GM19397 (cell line): ENCODE data around the gene CDK15.

Experiments used
- ATAC-seq: cut with Tn5 transposase; IDR thresholded peaks from one replicate; pipeline ENCODE4 v1.9.1; 2021; ENCODE audit warnings: mild to moderate bottlenecking, moderate library complexity; ENCODE audit not compliant: unreplicated experiment

Gene CDK15

DNA sequence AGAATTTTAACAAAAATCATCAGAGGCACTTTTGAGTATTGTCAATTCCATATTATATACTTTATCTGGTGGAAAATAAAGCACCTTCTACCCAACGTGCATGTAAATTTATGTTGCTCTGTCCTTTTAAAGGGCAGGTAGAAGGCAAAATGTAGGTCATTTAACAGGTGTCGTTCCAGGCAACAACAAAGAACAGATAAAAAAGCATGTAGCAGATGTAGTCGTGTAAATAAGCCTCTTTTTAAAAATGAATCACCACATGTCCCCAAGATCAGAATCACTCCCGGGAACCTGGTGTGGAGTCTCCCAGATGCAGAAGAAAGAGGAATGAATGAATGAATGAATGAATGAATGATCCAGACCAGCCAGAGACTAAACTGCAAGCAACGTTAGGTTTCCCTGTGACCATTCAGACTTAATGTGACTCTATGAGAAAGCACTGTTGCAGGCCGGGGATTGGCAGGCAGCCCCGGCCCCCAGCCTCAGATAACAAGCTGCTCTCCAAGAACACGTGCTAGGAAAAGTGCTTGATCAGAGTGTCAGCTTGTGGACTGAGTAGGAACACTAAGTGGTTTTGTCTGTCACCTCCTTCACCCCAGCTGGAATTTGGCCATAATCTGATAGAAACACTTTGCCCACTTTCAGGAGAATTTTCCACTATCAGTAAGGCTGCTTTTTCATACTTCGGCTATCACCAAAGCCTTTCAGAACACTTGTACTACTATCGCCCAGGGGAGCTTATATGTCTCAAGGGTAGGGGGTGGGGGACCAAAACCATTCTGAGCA, 100.6 kb downstream of the CDK15 start:
- no peak for ATAC-seq

- no peak for ATAC-seq
Observed at GRCh38 chr2:201907563-201907881, 101.2 kb downstream of the CDK15 start.

DNA sequence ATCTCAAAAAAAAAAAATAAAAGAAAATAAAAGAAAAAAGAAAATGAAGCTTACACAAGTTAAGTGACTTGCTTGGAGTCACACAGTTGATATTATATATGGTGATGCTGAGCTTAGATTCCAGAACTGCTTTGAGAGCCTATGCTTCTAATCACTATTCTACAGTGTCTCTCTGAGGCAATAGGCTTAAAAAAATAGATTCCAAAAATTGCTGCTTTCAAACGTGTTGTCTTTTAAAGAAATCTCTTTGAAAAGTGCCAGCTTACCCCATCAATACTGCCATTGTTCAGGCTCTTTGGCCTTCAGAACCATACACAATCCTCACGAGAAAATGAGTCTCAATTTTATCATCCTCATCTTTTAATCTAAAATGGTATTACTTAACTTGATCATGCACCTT, 102.6 kb downstream of the CDK15 start:
- ATAC-seq = no peak

DNA sequence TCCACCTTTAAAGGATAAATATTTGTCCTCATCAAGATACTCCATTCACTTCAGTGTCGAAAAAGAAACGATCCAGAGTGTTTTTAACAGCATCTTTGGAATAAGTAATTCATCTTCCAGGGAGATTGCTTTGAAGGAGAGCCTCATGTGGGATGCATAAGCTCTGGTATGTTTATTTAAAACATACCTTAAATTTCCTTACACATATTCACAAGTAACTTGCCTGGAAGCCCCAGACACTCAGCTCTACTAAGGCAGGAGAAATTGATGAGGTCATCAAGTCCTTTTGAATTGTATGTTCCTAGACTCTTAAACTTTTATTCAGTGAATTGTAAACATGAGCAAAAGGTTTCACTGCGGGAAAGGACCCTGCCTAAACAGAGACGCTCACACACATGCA, 103.0 kb downstream of the CDK15 start:
- no peak for ATAC-seq

DNA sequence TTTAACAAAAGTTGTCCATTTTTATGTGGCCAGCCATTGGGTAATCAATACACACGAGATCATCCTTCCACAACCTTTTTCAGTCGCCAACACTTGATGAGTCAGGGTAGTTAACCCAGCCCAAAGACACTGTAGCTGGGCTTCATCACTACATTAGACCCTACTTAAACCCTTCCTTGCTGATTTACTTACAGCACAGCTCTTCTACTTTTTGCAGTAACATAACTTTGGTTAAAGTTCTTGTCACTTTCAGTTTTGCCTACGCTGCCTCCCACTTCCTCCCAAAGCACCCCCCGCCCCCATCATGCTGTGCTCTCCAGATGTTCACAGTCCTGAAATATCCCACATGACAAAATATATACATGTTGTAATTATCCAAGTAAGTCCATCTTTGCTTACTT, 103.6 kb downstream of the CDK15 start:
- peak; percentile 62 for ATAC-seq

GRCh38 chr2:201911372-201911771, 105.0 kb downstream of the CDK15 start:
- ATAC-seq = no peak

- no peak for ATAC-seq
Observed at GRCh38 chr2:201913201-201913600, 106.9 kb downstream of the CDK15 start.

GRCh38 chr2:201915446-201915845, 109.1 kb downstream of the CDK15 start:
- no peak for ATAC-seq

GRCh38 chr2:201916565-201916964, 110.2 kb downstream of the CDK15 start:
- ATAC-seq = no peak

DNA sequence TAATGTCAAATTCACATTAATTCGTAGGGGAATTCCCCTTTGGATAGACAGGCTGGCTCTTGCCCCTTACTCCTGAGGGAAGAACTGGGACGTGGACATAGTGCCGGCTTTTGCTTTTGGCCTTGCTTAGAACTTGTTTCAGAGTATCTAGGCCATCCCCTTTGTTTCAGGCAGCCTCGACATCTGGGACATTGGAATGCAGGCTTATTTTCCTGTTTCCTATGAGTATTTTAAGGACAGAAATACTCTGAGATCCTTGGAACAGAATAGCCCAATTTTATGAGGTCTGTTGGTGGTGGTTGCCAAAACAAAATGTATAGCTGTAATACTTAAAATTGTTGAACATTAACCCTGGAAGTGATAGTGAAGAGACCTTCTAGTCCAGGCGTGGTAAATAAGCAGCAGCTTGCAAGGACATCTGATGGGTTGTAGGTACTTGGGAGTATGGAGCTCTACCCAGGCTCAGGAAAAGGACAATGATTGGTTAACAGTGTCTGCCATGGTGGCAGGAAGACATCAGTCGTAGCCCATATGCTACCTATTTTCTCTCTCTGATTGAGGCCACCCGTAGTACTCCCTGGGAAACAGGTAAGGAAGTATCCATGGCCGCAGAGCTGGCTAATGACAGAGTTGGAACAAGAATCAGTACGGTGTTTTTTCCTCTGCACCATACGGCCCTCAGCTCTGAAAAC, 112.4 kb downstream of the CDK15 start:
- no peak for ATAC-seq

- ATAC-seq = no peak
Observed at GRCh38 chr2:201919308-201919634, 112.9 kb downstream of the CDK15 start.

DNA sequence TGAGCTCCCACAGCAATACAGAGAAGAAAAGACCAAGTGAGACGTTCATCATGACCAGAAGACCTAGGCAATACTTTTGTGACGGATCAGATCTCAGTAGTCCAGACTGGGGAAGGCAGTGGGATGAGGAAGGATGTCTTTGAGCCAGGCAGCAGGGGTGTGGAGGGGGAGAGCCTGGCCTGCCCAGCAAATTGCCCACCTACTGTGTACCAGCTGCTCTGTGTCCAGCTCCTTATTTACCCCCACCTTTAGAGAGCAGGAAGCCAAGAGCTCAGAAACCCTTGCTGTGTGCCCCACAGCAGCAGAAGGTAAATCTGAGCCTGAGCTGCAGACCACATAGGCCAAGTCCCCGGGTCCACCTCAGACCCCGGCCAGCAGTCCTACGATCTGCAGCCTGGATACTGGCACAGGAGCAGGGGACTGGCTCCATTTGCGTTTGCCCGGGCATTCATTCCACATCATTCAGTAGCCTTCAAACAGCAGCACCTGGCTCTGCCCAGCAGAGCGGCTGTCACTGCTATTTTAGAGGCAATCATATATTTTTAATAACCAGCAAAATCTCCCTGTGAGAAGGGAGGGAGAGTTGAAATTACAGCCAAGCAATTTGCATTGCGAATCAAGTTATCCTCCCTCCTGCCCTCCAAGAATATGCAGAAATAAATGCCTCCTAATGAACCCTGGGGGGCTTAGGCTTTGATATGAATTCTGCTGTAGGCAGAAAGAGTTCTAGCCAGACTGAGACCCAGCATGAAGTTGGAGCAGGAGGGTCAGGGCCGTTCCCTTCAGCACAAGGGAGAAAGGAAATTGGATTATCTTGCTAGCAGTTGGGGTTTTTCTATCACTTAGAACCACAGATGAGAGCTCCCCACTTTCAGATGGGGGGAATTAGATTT, 117.3 kb downstream of the CDK15 start:
- ATAC-seq = no peak

DNA sequence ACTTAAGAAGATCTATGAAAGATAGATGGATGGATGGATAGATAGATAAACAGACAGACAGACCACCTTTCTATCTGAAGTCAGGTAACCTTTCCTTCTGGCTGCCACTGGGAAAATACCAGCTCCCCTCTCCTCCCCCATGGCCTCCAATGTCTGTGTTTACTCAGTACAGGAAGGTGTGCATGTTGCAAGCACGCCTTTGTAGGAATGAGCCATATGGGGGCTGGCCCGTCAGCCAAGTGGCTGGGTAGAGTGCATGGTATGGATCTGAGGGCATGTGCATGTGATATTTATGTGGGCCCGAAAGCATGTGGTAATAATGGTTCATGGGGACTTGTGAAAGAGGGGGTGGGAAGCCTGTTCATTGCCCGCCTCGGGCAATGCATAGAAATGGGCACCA, 118.1 kb downstream of the CDK15 start:
- no peak for ATAC-seq

GRCh38 chr2:201925056-201925455, 118.7 kb downstream of the CDK15 start:
- ATAC-seq = no peak

DNA sequence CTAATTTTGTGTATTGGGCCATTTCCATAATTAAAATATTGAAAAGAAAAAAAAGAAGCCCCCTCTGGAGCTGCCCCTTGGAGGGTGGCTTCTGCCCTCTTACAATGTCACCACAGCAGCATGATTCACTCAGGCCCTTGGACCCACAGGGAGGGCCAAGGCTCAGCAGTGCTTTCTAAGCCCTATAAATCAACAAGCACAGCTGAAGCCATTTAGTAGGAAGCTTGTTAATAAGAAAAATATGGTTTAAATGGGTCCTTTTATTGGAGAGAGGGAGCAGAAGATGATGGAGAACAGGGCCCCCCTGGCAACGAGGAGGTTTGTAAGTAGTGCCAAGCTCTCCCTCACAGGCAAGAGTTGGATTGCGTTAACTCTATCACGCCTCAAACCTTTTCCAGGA, 119.7 kb downstream of the CDK15 start:
- no peak for ATAC-seq

GRCh38 chr2:201928363-201928762, 122.0 kb downstream of the CDK15 start:
- no peak for ATAC-seq

DNA sequence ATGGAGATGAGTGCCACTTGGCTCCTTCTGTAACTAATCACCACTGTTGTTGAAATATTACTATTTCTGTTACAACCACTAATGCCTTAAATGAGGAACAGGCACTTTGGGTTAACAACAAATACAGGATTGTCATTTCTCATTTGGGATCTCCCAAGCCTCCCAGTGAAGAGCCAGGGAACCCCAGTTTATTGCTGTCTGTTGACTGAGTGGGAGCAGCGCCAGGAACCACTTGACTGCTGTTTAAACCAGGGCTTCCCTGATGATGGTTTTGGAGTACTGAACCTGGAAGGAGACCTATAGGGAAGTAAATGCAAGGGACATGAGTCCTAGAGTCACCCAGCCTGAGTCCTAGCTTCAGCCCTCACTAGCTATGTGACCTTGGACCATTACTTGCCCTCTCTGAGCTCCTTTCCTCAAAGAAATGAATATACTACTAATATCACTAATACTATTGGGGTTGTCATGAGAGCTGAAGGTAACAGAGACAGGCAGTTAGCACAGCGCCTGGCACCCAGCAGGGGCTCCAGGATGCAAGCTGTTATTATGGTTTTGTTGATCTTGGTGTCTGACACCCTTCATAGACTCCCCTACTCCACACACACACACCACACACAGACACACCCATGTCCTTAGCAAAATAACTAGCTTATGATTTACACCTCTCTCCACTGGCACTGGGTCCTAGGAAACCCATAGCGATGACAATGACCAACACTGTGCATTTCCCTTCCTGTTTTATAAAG, 123.1 kb downstream of the CDK15 start:
- no peak for ATAC-seq

- no peak for ATAC-seq
Observed at GRCh38 chr2:201930043-201930442, 123.7 kb downstream of the CDK15 start.

DNA sequence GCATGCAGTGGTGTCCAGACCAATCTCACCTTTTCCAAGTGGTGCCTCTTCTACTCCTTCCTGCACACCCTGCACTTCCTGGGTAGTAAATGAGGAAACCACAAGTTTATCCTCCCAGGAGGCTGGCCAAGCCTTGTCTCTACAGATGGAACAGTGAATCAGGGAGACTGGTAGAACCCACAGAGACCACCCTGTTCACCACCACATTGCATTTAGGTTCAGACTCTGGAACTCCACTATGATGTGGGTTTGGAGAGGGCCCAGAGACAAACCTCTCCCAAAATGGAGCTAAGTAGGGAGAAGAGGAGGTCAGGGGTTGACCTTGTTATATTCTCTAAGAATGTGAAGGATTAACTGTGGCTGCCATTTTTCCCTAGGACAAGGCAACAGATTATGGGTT, 124.5 kb downstream of the CDK15 start:
- no peak for ATAC-seq

- no peak for ATAC-seq
Observed at GRCh38 chr2:201931475-201931874, 125.1 kb downstream of the CDK15 start.

GRCh38 chr2:201931951-201932350, 125.6 kb downstream of the CDK15 start:
- ATAC-seq = no peak
